NCI-H146 treated with DMSO at 0.1 percent for 48 hours (cell line): ENCODE measurements around the gene CSTPP1.

Source experiments
- DNase-seq: peaks from one replicate; lab custom pipeline; 2025; ENCODE audit not compliant: unreplicated experiment; lab: John Stamatoyannopoulos, UW

CSTPP1 gene, protein sequence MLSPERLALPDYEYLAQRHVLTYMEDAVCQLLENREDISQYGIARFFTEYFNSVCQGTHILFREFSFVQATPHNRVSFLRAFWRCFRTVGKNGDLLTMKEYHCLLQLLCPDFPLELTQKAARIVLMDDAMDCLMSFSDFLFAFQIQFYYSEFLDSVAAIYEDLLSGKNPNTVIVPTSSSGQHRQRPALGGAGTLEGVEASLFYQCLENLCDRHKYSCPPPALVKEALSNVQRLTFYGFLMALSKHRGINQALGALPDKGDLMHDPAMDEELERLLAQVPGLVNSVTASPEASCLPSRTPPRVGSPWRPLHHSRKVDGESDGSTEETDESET

DNA sequence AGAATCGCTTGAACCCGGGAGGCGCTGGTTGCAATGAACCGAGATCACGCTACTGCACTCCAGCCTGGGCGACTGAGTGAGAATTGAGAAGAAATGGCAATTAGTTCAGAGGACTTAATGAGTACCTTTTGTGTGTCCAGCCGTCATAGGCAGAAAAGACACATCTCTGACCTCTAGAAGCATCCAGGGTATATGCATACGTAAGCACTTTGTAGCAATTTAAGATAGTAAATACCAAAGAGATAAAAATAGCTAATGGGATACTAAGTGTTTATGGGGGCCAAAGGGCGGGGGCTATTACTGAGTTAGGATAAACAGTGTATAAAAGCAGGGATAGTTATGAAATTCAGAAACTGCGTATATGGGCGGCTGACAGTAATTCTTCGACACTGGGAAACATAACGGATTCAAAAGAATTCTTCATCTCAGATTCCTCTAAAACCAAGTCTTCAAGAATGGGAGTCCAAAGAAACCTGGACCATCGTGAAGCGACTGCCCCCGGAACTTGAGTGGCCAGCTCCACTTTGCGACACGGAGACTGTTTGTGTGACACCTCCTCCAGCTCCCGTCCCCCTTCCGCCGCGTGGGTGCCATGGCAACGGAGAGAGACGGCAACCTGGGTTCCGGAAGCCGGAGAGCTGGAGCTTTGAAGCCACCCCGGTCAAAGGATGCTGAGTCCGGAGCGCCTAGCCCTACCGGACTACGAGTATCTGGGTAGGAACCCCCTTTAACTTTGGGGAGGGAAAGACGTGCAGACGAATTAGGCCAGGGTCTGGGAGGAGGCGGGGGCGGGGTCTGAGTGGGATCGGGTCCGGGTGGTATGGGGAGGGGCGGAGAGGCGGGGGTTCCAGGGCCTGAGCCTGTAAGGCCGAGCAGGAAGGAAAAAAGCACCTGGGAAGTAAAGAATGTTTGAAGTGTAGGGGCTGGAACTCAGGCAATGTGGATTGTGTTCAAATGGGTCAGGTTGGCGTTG, at the start of gene CSTPP1:
CSTPP1 (plus strand) TSS at position 624 of the 973 bp plus-strand sequence; CDS start at position 669, 45 bp downstream.
- DNase-seq, result peak; percentile 79

DNA sequence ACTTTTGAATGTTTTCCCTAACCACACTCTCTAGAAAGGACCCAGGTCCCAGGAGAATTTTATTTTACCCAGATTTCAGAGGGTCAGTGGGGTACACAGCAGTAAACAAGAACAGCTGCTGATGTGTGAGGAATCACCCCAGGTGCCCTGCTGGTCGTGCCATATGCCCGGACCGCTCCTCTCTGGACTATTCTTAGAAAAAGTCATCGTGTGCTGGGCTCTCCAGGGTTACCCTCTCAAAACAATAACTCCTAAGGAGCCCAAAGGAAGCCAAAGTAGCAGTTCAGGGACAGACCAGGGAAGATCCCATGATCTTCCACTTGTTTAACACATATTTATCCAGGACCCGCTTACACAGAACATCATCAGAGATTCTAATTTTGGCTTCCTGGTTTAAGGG, 47.9 kb upstream of the CSTPP1 start:
- no peak for DNase-seq

DNA sequence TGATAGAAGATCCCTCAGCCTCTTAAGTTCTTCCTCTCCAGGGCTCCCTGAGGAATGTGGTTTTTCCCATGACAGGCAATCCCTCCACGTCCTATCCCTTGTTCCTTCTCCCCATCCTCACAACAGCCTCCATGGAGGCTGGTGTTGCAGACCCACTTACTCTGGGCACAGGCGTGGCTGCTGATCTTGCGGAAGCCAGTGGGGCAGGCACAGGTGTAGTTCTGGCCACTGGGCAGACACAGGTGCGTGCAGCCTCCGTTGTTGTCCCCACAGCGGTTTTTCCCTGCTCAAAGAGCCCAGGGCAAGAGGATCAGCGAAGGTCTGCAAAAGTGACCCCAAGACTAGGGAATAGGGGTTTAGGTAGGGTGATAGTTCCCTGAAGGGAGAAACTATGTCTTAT, 47.3 kb upstream of the CSTPP1 start:
- DNase-seq, result no peak

DNA sequence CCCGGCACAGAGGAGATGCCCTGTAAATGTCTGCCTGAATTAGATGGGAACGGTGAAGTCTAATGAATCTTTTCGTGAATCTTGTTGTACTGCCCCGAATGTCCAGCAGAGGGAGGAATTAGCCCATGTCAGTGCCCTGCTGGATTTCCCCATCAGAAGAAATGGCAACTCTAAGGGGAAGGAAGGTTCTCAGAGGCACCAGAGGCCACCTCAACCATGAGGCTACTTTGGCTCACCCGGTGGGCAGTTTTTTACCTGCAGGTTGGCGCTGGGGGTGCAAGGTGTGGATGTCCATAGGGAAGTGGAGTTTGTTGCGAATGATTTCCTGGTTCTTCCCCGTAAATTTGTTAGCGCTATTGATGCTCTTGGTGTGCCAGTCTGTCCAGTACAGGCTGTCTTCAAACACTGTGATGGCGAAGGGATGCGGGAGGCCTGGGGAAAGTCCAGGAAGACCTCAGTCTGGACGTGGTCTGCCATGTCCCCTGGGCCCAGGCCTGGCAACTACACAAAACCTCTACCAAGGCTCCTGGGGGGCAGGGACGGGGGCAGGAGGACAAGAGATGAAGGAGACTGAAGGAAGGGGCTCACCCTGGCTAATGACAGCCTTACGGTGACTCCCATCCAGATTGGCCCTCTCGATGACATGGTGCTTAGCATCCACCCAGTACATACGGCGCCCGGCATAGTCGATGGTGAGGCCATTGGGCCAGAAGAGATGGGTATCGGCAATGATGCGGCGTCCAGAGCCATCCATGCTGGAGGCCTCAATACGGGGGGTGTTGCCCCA, 46.7 kb upstream of the CSTPP1 start:
- peak; percentile 48 for DNase-seq

DNA sequence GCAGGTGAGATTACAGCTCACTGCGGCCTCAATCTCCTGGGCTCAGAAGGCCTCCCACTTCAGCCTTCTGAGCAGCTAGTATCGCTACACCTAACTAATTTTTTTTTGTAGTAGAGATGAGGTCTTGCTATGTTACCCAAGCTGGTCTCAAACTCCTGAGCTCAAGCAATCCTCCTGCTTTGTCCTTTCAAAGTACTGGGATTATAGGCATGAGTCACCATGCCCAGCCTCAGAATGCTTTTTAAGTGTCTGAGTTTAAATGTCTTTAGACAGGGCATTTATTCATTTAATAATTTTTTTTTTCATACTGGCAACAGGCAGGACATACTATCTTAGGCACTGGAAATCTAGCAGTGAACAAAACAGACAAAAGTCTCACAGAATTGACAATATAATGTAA, 45.9 kb upstream of the CSTPP1 start:
- no peak for DNase-seq

DNA sequence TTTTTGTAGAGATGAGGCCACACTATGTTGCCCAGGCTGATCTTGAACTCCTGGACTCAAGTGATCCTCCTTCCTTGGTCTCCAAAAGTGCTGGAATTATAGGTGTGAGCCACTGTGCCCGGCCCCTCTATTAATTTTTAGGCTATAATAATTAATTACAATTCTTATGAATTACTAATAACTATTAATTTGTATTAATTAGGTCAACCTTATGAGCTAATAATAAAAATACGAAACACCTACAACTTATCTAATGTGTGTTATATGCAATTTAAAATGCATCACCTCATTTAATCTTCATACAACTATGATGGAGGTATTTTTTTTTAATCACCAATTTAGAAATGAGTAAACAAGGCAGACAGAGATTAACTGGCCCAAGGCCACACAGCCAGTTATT, 44.5 kb upstream of the CSTPP1 start:
- DNase-seq, result no peak

DNA sequence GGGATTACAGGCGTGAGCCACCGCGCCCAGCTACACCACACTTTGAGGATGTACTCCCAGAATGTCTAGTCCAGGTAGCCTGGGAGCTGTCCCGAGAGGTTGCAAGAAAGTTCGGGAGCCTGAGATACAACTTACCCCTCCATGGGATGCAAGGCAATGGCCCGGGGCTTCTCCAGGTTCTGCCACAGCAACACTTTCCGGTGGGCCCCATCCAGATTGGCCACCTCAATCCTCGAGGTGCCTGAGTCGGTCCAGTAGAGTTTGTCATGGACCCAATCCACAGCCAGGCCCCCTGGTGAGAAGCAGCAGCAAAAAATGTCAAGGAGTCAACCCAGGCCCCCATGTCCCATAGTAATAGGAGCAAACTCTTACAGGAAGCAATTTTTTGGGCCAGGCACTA, 43.7 kb upstream of the CSTPP1 start:
- DNase-seq, result no peak

DNA sequence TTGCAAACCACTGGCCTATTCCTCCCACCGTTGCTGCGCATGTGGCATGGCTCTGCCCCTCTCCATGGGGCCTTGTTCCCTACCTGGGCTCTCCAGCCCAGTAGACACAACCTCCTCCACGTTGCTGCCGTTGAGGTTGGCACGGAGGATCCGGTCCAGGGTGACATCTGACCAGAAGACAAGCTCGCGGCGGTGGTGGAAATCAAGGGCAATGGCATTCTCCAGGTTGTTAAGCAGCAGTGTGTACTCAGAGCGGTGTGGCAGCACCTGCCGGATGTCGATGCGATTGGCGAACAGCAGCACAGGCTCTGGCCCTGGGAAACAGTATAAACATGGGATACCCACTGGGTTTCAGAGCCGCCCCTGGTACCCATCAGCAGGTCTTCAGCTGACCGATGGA, 42.1 kb upstream of the CSTPP1 start:
- DNase-seq, result no peak

DNA sequence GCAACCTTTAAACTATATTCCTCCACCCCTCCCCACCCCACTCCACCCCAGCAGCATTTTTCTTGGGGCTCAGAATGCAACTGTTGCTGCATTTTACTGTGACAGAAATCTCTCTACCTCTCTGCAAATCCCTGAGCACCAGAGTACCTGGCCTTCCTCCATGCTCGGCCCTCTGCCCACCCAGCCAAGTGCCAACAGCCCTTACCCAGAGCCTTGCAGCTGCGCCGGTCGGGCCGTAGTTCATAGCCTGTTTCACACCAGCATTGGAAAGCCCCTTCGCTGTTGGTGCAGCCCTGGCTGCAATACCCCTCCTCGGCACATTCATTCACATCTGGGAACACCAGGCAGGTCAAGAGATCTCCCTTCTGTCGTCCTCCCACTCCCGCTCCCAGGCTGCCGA, 41.6 kb upstream of the CSTPP1 start:
- DNase-seq, result no peak

DNA sequence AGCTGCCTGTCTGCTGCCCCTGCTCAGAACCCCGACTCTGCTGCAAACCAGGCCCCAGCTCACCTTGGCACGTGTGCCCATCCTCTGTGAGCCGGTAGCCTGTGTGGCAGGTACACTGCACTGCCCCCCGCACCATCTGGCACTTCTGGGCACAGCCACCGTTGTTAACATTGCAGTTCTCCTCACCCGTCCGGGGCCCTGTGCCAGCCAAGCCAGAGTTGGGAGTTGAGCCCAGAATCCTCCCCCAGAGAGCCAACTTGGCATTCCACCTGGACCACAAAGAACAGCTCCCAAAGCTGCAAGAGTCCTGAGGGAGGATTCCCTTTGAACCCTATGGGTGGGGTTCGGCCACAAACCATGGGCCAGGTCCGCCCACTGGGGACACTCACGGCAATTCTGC, 40.7 kb upstream of the CSTPP1 start:
- DNase-seq, result no peak

DNA sequence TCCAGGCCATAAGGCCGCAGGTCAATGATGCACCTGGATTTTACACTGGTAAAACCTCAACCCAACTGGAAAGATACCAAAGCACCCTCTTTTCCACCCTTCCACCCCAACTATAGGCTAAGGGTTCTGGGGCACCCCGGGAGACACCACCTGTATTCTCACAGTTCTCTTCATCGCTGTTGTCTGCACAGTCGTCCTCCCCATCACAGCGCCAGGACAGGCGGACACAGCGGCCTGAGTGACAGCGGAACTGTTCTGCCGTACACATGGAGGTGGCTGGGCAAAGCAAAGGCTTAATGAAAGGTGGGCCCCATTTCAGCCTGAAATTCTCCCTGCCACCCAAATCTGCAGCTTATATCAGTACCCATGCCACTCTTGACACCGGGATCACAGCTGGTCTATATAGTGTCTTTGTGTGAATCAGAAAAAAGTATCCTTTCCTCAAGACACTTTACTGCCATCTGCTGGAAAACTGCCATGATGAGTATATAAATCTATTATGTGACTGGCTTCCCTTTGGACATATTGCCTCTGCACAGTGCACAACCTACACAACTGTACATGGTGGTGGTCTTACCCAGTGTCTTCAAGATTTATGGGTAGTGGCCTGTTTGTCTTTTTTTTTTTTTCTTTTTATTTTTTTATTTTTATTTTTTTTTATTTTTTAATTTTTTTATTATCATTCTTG, 39.7 kb upstream of the CSTPP1 start:
- peak; percentile 4 for DNase-seq

DNA sequence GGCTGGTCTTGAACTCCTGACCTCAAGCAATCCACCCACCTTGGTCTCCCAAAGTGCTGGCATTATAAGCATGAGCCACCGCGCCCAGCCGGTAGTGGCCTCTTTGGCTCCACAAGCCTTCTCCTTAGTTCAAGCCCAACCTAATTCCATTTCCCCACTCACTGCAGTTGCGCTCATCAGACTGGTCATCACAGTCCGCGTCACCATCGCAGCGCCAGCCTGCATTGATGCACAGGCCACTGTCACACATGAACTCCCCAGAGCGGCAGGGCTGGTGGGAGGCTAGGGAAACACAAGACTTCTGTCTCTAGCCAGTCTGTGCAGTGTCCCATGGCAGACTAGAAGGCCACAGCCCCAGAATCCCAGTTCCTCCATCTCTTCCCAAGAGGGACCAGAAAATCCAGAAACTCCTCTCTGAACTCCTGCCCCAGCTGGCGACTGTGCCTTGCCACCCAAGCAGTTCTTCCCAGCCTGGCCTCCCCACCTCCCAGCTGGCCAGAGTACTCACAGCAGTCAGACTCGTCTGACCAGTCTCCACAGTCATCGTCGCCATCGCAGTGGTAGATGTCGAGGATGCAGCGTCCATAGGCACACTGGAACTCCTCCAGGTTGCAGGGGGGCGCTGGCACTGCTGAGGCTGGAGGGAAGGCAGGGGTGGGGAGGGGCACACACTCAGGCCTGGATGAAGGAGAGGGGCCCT, 38.0 kb upstream of the CSTPP1 start:
- DNase-seq, result no peak

DNA sequence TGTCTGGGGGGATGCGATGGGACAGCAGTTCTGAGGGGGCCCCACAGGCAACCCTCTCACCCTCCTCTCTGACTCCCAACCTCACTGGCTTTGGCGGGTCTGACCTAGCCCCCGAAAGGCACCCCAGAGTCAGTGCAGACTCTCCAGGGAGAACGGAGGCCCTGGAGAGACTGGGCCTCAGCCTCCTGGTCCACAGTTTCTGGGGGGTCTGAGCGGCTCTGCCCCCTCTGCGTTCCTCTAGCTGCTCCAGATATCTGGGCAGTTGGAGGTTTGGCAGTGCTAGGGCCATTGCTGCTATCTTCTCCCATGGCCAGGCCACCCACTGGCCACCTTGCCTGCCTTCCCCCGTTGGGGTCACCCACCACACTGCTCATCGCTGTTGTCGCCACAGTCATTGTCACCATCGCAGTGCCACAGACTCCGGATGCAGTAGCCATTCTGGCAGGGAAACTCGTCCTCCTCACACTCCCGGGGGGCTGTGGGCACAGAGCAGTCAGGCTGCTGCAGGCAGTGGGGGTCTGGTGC, 37.0 kb upstream of the CSTPP1 start:
- DNase-seq, result no peak

DNA sequence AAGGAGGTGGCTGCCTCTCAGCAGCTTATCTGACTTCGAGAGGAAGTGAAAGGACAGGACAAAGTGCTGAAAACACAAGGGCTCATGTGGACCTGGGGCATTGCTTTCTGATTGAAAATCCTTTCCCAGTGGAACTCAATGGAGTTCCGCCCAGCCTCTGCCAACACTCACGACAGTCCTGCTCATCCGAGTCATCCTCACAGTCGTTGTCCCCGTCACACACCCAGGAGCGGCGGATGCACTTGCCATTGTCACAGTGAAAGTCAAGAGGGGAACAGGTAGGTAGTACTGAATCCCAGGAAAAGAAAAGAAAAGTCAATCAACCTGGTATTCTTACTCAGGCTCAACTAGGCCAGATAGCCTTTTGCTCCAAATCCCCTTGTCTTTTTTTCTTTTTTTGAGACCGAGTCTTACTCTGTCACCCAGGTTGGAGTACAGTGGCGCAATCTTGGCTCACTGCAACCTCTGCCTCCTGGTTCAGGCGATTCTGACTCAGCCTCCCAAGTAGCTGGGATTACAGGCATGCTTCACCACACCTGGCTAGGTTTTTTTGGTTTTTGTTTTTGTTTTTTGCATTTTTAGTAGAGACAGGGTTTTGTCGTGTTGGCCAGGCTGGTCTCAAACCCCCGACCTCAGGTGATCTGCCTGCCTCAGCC, 36.3 kb upstream of the CSTPP1 start:
- no peak for DNase-seq

DNA sequence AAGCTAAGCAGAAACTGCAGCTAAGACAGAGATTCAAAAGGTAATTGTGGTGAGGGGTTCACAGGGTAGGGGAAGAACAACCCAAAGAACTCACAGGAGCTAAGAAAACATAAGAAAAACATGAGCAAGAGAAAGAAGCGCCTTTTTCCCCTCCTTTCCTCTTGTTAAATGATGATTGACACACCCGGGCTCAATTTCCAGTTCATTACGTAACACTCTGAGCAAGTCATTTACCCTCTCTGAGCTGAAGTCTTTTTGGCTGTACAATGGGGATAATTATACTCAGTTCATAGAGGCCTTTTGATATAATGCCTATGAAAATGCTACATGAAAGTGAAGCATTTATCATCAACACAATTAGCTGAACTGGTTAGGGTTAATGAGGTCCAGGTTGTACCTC, 35.4 kb upstream of the CSTPP1 start:
- no peak for DNase-seq

DNA sequence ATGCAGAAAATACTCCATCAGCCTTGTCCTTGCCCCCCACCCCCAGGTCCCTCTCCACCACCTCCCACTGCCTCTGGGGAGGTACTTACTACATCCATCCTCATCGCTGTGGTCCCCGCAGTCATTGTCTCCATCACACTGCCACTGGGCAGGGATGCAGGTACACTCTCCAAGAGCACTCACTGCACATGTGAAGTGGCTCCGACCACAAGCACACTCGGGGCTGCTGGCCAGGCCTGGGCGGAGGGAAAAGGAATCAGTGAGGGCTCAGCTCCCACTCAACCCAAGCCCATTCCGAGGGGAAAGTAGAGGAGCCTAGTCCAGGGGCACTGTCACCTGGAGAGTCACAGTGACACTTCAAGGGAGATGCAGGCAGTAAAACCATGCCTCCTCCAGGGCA, 33.9 kb upstream of the CSTPP1 start:
- DNase-seq, result no peak

DNA sequence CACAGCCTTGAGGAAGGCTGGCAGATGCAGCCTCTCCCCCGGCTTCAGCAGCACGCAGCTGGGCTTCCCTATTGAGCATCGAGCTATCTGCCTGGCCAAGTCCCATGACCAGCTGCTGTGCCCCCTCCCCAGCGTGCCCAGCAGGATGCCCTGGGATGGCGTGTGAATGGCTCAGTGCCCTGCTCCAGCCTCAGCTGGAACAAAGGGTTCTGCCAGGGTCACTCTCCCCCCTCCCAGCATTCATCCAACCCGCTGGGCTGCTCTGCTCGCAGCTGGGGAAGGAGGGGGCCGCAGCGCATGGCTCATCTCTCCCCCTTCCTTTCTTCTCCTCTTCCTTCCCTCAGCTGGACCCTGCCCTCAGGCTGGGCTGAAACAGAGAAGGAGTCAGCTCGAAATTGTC, 32.7 kb upstream of the CSTPP1 start:
- DNase-seq, result peak; percentile 90

DNA sequence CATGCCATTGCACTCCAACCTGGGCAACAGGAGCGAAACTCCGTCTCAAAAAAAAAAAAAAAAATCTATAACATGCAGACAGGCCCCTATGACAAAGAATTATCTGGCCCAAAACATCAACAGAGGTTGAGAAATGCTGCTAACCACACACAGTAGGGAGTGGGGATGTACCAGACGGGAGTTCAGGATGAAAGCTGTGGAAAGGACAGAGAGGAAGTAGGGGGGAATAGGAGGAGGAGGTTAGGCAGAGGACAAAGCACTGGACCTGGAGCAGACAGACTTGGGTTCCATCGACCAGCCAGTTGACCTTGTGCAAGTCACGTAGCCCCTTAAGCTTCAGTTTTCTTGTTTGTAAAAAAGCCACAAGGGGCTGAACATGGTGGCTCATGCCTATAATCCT, 30.8 kb upstream of the CSTPP1 start:
- DNase-seq, result no peak

DNA sequence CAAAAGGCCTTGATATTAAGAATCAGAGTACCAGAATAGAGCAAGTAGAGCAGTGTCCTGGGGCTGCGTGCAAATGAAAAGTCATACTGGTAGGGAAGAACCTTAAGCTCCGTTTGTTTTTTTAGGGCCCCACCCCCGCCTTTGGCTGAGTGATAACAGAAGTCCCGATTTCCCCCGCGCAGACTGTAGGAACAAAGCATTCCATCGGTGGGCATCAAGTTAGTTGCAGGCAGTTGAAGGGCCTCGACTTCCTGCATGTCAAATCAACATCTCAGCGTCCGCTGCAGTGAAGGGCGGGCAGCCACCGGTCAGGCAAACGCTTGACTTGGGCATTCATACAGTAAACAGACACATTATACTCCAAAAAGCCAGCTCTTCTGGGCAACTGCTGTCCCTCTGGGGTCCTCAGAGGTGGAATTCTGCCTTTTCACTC, 29.9 kb upstream of the CSTPP1 start:
- no peak for DNase-seq
